Hematopoietic multipotent progenitor cell treated with erythropoietin and hydrocortisone succinate and interleukin-3 and kit ligand, for 6 days (in vitro differentiated cells): ENCODE results near the gene PTH1R.

Source experiments
- DNase-seq: peaks from one replicate; pipeline ENCODE4 v3.0.0-alpha.2; 2015

PTH1R gene

GRCh38 chr3:46917257-46917656 is 39.7 kb downstream of the PTH1R start:
- DNase-seq: no peak

GRCh38 chr3:46918202-46918601 is 40.7 kb downstream of the PTH1R start:
- DNase-seq: no peak

- DNase-seq: no peak
Observed at GRCh38 chr3:46918634-46919033, 41.1 kb downstream of the PTH1R start.

GRCh38 chr3:46921041-46921440 is 43.5 kb downstream of the PTH1R start:
- no peak for DNase-seq

- no peak for DNase-seq
Observed at GRCh38 chr3:46921871-46922271, 44.4 kb downstream of the PTH1R start.

- DNase-seq: no peak
Observed at GRCh38 chr3:46922426-46922825, 44.9 kb downstream of the PTH1R start.

GRCh38 chr3:46922871-46923558 is 45.5 kb downstream of the PTH1R start:
- DNase-seq: no peak

GRCh38 chr3:46923559-46924350 is 46.2 kb downstream of the PTH1R start:
- peak; percentile 83 for DNase-seq

GRCh38 chr3:46924921-46925584 is 47.5 kb downstream of the PTH1R start:
- no peak for DNase-seq

- no peak for DNase-seq
Observed at GRCh38 chr3:46925585-46925934, 48.0 kb downstream of the PTH1R start.

GRCh38 chr3:46926039-46926438 is 48.5 kb downstream of the PTH1R start:
- DNase-seq: no peak

- DNase-seq: no peak
Observed at GRCh38 chr3:46926447-46926846, 48.9 kb downstream of the PTH1R start.

- no peak for DNase-seq
Observed at GRCh38 chr3:46926871-46927717, 49.6 kb downstream of the PTH1R start.

- DNase-seq: no peak
Observed at GRCh38 chr3:46927718-46928073, 50.2 kb downstream of the PTH1R start.

GRCh38 chr3:46928282-46928681 is 50.8 kb downstream of the PTH1R start:
- peak; percentile 65 for DNase-seq

GRCh38 chr3:46929324-46929723 is 51.8 kb downstream of the PTH1R start:
- DNase-seq: no peak

GRCh38 chr3:46930166-46930944 is 52.8 kb downstream of the PTH1R start:
- DNase-seq: peak; percentile 39

GRCh38 chr3:46930945-46931403 is 53.5 kb downstream of the PTH1R start:
- DNase-seq: no peak

- DNase-seq: peak; percentile 78
Observed at GRCh38 chr3:46931631-46932331, 54.3 kb downstream of the PTH1R start.

- DNase-seq: peak; percentile 67
Observed at GRCh38 chr3:46932455-46933225, 55.1 kb downstream of the PTH1R start.

GRCh38 chr3:46933261-46933660 is 55.7 kb downstream of the PTH1R start:
- DNase-seq: no peak
